Cardiac septum (tissue), 1 donor: ENCODE measurements around the gene GATD1. TPM values are rescaled to one million over a fixed set of nuclear protein-coding genes. Genes with fewer than 3 reads are reported as not detected.

Source experiments
- DNase-seq: peaks from one replicate; pipeline ENCODE4 v3.0.0-alpha.2; 2020; ENCODE audit warnings: low spot score
- intact Hi-C: fragments of 100-400 bp; cut with DNase I; formaldehyde crosslinking; loops from one replicate; pipeline ENCODE4 v1.14.0; 2022
- total RNA-seq: library from RNA; stranded (reverse); fragmentation: NEBNext Ultra II Directional; extraction: Animal tissue kit (Norgen Biotek cat#: 25700); gene quantifications from one replicate; pipeline ENCODE4 v1.2.1, GENCODE V29; 2021
- donor health status: DM: no; HTN: no; CAD: no.

The GATD1 gene
- total RNA-seq, 1 donor from 2014 or later: 38.7 TPM

DNA sequence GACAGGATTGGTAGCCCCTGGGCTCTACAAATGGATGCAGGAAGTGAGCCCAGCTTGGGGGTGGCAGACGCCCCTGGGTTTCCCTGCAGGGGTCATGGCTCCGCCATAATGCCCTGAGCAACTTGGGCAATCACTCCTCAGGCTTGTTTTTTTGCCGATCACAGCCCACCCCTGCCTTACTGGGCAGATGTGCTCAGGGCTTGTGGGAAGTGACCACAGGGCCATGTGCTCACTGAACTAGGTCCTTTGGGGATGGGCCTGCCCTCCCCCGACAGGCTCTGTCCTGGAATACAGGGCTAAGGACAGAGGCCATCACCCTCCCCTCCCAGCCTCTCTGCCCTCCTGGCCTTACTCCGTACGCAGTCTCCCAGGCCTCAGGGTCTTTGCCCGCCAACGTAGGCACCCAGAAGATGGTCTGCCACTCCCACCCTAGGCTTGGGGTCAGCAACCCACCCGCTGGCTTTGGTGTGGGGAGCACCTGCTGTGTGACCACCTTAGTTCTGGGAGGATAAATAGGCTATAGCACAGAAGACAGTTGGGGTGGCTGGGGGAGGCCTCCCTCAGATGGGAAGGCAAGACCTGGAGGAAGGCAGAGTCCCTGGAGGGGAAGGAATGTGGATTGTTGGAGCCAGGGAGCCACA lies 36.3 kb upstream of the GATD1 start:
- intact Hi-C loops: no loop called here
- no peak for DNase-seq

DNA sequence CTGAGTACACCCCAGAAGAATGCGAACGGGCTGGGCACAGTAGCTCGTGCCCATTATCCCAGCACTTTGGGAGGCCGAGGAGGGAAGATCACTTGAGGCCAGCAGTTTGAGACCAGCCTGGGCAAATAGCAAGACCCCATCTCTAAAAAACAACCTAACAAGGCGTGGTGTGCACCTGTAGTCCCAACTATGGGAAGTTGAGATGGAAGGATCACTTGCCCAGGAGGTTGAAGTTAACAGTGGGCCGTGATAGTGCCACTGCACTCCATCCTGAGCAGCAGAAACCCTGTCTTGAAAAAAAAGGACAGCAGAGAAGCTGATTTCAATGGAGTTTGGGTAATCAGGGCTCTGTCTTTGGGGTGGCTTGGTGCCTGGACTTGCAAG lies 35.8 kb upstream of the GATD1 start:
- intact Hi-C loops: no loop called here
- DNase-seq: no peak

DNA sequence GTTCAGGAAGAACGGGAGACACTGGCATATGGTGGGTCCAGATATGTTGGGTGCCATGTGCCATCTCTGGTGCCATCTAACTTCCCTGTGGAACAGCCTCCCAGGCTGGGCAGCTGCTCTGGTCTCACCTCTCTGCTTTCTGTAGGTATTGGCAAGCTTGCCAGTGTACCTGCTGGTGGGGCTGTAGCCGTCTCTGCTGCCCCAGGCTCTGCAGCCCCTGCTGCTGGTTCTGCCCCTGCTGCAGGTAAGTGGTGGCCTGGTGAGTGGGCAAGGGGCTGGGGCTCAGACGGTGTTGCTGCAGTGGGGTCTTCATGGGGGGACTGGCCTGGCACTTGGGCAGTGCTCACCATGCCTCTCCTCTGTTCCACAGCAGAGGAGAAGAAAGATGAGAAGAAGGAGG lies 35.1 kb upstream of the GATD1 start:
- intact Hi-C loops: no loop called here
- no peak for DNase-seq

DNA sequence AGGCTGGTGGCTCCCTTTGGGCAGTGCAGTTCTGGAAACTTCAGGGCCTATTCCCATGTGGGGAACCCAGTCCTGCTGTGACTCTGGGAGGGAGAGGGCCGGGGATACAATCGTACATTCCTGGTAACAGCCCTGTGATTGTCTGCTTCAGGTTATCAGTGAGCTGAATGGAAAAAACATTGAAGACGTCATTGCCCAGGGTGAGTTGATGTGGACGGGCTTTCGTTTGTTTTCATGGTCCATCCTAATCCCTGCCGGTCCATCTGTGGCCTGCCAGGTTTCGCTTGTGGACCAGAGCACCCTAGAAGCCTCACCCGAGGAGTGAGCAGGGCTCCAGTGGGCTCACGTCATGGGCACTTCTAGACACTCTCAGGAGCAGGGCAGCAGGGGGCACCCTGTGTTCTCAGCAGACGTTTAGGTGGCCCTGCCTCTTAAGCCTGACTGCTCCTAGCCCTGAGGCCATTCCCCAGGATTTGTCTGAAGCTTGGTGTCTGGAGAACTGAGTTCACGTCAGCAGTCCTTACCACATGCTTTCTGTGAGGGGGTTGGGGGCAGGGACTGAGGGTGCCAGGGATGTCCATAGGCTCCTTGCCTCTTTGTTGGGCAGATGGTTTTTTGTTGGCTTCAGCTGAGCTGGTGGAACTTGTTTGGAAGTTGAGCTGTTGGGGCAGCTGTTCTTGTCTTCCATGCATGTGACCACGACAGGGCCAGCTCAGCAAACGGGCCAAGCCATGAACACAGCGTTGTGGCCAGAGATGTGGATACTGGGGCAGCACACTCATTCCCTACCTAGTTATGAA lies 34.4 kb upstream of the GATD1 start:
- DNase-seq: no peak
- intact Hi-C loops: no loop called here

DNA sequence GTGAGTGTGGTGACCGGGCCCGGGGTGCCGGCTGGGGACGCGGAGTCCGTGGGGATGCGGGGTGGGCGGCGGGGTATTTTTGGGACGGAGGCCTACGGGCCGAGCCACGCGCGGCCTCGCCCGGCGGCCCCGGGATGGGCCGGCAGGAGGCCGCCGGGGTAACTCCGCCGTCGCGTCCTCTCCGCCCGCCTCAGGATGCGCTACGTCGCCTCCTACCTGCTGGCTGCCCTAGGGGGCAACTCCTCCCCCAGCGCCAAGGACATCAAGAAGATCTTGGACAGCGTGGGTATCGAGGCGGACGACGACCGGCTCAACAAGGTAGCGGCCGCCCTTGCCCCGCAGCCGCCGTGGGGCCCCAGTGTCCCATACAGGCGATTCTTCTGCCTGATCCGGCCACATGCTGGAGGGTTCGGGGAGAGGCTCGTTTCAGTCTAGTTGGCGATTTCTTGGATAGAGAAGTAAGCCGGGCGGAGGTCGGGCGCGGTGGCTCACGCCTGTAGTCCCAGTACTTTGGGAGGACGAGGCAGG lies 32.8 kb upstream of the GATD1 start:
- intact Hi-C loops: no loop called here
- DNase-seq: no peak

DNA sequence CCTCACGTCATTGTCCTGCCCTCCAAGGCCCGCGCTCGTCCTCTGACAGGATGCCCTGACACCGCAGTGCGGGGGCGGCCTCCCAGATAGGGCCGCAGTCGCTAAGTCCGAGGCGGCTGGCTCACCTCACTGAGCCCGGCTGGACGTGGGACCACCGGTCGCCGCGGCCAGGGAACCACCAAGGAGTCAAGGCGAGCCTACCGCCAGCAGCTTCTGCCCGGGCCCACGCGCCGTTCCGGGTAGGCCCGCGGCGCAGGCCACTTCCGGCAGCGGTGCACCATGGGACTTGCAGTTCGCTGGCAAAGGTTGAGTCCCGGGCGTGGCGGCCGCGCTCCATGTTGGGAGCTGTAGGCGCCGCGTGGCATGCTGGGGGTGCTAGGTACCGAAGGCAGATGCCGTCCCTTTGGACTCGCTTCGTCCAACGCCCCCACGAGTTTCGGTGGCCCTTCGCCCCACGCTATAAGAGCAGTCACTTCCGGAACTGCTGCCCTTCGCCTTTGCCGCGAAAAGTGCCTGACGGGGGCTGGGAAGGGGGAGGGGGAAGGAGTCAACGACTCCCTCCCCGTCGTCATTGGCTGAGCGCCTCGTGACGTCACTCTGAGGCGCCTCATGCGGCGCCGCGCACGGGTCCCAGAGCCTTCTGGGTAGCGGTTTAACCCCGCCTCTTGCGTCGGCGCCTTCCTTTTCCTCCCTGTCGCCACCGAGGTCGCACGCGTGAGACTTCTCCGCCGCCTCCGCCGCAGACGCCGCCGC lies 32.2 kb upstream of the GATD1 start, which contains the start of gene RPLP2:
TSS of gene RPLP2 (plus strand) at position 681 of the 753 bp plus-strand sequence. CDS start 268 bp downstream, outside the sequence.
- intact Hi-C loops: loop anchor here (5.0 kb wide), 1 partner anchor 33 kb away; the partner anchor contains the start of genes POLR2L and TSPAN4
- DNase-seq: peak; percentile 99

DNA sequence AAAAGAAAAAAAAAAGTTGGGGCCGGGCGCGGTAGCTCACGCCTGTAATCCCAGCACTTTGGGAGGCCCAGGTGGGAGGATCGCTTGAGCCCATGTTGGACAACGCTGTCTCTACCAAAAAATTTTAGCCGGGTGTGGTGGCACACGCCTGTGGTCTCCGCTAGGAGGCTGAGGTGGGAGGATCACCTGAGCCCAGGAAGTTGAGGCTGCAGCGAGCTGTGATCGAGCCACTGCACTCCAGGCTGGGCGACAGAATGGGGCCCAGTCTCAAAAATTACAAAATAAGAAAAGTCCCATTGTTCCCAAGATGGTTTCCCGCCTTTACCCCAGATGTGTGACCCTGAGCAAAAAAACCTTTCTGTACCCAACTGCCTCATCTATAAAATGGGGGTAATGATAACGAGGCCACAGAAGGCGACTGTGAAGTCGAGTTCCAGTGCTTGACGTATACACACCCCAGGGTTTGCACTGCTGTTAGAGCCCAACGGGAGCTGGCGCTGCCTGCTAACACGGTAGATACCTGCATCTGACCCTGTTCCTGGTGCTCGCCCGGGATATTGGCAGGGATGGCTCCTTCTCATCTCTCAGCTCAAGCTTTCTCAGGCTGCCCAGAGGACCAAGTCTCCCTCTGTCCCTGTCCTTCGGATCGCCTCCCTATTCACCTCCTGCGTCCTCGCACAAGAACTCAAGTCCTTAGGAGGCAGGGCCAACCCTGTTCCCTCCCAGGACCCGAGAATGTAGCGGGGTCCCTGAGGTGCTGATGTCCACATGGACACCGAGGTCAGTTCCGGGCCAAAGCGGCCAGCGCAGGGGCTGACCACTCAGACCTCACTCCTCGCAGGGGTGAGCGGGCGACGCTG lies 31.4 kb upstream of the GATD1 start:
- intact Hi-C loops: loop anchor here (5.0 kb wide), 1 partner anchor 34 kb away; the partner anchor contains the start of genes POLR2L and TSPAN4
- no peak for DNase-seq

DNA sequence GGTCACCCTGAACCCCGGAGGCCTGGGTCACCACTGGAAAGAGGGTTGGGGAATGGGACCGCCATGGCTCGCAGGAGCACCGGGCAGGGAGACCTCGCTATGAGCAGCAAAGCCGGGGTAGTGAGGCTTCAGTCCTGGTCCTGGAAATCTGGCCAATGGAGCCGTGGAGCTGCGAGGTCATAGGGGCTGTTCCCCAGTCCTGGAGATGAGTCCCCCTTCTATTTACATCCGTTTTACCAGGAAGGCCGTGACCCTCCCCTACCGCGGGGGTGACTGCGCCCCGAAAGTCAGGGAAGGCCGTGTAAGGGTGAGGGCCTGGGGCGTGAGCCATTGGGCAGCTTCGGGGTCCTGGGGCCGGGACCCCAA lies 27.3 kb upstream of the GATD1 start:
- intact Hi-C loops: no loop called here
- no peak for DNase-seq

DNA sequence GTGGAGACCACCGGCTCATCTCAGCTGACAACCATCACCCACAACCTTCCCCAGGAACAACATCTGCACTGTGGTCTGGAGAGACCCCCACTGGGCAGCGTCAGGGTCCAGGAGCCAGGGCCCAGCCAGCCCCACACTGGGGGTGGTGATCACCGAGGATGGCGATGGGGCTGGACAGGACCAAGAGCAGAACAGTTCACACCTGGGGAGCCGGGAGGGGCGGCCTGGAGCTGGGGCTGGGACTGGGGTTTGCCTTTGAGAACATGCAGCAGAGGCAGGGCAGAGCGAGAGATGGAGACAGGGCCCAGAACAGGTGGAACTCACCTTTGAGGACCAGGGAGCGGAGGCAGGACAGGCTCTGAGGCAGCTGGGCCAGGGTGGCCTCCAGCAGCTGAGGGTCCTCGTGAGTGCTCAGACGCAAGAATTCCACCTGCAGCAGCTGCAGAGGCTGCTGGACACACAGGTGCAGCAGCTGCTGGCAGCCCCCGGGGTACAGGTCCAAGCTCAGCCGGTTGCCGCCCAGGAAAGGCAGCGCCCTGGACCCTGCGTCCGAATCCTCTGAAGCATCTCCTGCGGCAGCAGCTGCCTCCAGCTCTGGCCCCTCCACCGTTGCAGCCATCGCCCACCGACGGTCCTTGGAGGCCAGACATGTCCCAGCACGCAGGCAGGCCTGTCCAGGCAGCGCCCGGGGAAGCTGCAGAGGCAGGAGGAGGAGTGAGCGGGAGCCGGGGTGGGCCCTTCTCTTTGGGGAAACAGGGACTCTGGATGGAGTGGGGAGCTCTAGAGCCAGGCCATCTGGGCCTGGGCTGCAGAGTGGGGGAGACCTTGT lies 26.7 kb upstream of the GATD1 start:
- DNase-seq: no peak
- intact Hi-C loops: no loop called here

DNA sequence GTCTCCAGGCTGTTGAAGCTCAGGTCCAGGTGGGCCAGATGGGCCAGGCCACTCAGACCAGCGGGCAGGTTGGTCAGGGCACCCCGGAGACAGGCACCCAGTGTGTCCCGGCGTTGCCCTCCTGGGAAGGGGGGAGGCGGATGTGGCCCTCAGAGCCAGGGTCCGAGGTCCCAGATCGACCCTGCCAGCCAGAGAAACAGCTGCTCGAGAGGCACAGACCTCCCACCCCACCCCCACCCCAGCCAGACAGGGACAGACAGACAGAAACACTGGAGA lies 26.1 kb upstream of the GATD1 start:
- DNase-seq: no peak
- intact Hi-C loops: no loop called here

DNA sequence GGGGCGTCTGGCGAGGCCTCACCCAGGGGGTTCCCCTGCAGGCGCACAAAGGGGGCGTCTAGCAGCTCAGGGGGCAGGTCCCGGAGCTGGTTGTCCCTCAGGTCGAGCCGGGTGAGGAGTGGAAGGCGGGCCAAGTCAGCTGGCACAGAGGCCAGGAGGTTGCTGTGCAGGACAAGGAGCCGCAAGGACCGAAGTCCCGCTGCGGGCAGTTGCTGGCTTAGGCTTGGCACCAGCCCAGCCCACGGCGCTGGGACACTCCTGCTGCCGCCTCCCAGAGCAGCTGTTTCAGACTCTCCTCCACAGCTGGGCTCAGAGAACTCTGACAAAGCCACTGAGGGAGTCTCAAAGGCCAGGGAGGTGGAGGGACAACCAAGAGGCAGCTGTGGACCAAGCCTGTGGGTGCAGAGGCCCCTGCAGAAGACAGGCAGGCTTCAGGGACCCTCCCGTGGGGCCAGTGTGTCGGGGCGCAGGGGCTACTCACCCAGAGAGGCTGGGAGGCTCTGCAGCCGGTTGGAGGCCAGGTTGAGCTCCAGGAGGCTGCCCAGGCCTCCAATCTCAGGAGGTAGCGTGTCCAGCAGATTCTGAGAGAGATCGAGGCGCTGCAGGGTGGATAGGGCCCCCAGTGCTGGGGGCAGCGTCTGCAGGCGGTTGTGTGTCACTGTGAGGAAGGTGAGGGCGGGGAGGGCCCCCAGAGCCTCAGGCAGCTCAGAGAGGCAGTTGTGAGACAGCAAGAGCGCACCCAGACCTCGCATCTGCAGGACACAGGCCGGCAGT lies 25.6 kb upstream of the GATD1 start:
- DNase-seq: no peak

DNA sequence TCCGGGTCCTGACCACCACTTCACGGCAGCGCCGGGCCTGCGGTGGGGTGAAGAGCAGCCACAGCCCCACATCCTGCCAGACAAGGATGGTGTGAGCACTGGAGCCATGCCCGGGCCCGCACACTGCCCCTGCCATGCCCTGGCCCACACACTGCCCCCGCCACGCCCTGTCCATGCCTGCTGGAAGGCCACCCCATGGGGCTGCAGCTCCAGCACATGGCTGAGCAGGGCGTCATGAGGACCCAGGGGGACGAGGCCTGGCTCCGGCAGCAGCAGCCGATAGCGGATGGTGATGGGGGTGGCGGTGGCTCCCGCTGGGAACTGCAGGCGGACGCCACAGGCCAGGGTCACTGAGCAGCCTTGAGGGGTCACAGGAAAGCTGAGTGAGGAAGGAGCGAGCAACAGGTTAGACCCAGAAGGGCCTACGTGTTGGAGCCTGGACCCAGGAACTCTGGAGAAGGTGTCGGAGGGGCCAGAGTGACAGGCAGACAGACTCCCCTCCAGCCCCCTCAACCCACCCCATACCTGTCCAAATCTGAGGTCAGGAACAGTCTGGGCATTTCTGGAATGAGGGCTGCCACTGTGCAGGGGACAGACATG lies 24.8 kb upstream of the GATD1 start:
- intact Hi-C loops: no loop called here
- DNase-seq: no peak

More for the DNA sequence above, 25.6 kb upstream of the GATD1 start:
- intact Hi-C loops: no loop called here

DNA sequence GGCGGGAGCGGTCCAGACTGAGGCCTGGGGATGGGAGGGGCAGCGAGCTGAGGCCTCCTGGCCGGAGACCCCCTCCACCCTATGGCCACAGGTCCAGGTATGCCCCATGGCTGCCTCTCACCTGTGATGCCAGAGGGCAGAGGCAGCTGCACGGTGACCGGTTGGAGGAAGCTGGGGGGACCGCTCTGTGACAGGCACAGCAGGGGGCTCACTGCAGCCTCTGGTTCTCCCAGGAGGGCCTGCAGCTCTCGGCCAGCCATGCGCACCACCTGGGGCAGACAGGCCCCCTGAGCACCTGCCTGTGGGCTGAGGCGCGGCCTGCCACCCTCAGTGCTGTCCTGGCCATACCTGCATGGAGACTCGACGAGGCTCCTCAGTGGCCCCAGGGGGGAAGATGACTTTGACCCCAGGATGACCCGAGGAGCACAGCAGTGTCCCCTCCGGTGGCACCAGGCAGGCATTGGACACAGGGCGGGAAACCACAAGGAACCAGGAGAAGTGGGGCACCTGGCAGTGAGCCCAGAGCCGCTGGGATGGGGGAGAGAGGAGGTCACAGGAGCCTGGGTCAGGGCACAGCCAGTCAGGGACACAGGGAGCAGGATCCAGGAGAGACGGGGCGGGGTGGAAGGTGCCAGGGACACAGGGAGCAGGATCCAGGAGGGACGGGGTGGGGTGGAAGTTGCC lies 24.0 kb upstream of the GATD1 start:
- no peak for DNase-seq
- intact Hi-C loops: no loop called here

DNA sequence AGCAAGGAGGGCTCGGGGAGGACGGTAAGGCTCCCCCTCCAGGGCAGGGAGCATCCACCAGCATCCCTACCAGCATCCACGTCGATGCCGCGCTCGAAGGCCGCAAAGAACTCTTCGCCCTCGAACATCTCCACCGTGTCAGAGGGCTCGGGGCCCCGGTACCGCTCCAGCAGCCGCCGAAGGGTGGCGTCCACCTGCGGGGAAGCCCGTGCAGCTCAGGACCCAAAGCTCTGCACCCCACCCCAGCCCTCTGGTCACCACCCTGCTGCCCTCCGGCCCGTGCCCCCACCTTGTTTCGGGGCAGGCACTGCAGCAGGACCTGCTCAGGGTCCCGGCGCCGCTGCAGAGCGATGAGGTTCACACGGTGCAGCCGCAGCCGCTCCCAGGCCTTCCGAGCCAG lies 23.2 kb upstream of the GATD1 start:
- intact Hi-C loops: no loop called here
- DNase-seq: no peak

DNA sequence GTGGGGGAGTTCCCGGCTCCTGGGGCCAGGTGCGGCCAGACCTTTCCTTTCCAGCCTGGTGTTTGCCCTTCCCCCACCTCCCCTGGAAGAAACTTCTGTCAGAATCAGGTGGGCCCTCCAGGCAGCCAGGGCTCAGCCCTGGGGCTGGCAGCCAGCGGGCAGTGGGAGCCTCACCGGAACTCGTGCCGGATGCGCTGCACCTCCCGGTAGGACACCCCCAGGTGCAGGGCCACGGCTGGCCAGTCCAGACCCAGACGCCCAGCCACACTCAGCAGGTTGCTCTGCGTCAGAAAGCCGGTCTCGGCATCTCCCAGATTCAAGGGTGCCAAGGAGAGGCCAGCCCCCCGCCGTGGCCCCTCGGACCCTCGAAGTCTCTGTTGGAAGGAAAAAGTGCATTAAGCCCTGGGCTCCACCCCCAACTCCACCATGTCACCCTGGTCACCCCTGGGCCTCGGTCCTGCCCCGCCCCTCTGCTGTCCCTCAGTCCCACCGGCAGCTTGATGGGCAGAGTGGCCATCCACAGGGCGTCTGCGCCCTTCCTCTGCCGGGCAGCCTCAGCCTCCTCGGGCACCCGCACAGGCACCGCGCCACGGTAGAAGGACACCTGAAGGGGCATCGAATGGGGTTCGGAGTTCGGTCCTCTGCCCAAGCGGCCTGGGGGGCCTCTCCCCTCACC lies 22.5 kb upstream of the GATD1 start:
- intact Hi-C loops: no loop called here
- DNase-seq: no peak

DNA sequence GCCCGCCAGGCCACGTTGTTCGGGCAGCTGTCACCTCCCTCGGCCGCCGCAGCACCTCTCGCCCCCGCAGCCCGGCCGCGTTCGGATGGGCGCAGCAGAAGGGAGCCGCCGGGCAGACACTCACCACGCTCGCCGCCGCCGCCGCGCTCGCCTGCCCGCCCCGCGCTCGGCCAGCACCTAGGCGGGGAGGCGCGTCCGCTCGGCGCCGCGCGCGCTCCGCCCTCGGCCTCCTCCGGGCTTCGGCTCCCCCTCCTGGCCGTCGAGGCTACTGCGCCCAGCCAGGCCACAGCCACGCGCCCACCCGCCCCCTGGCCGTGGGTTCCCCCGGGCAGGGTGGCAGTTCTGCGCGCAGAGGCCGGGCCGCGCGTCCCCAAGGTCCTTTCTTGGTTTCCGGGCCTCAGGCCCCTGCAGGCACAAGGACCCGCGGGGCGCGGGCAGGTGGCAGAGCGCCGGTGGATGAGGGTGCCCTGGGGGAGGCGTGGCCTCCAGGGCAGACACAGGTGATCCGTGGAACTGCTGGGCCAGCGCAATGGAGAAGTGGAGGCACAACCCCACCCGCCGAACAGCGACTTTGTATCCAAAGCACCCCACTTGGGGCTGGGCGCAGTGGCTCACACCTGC lies 20.9 kb upstream of the GATD1 start, which contains the start of gene SLC25A22:
TSS of gene SLC25A22 (minus strand) at position 189 of the 621 bp plus-strand sequence. CDS start 3,275 bp downstream, outside the sequence.
- intact Hi-C loops: no loop called here
- peak; percentile 91 for DNase-seq
